ENCODE data around the gene OPCML. TPM values are rescaled to one million over a fixed set of nuclear protein-coding genes. Genes with fewer than 3 reads are reported as not detected.
A peak's percentile ranks its signal among the peaks of the same experiment; 100 is the strongest.

OPCML gene
- total and polyA plus RNA-seq, 2 experiments from 2014 or later, result 1.2 to 4.4 TPM

DNA sequence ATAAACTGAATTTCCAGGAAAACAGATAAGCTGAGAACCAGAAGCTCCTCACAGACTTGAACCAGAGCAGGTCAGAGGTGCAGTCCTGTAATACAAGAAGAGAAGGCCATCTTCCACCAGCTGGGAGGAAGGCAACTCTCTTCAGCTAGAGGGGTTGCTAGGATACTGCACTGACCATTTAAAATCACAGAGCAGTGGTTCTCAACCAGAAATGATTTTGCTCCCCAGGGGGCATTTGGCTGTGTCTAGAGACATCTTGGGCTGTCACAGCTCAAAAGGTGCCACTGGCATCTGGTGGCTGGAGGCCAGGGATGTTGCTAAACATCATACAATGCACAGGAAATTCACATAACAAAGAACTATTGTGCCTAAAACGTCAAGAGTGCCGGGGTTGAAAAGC is 17.2 kb downstream of the OPCML start:
- peaks cover 14% of the 10 kb centered on the region; the same call in 1 of the 2 replicates for H3K9me2 ChIP-seq (ENCODE audit: insufficient read depth)
- H4K20me1 ChIP-seq (replicated peaks; ENCODE audit: insufficient read depth), result peaks cover 5% of the 10 kb centered on the region; the same call in 1 of the 2 replicates
- Mint-ChIP-seq H3K27ac (no peak overlapping the region), H3K4me3 (no peak overlapping the region), H3K4me1 (peaks cover 38% of the 10 kb centered on the region), H3K9me3 (peaks cover 2% of the 10 kb centered on the region; the same call in 1 of the 3 replicates), H3K36me3 (ENCODE audit: low read depth) (peaks cover 4% of the 10 kb centered on the region; the same call in 2 of the 3 replicates), H3K27me3 (ENCODE audit: insufficient read depth, low read depth, poor library complexity) (peaks cover 2% of the 10 kb centered on the region)
- peaks cover 17% of the 10 kb centered on the region for H3K27me3 ChIP-seq (ENCODE audit: insufficient read depth)
- H3K4me1 ChIP-seq (ENCODE audit: insufficient read depth), result peaks cover 41% of the 10 kb centered on the region
- H3K27ac ChIP-seq (ENCODE audit: low read depth), result no peak overlapping the region
- ATAC-seq (no peak), DNase-seq (ENCODE audit: low spot score) (no peak)
- H3K79me2 ChIP-seq (replicated peaks; ENCODE audit: insufficient read depth), result peaks cover 17% of the 10 kb centered on the region
- TF ChIP-seq NANOG (IDR thresholded peaks at IDR 0.05; ENCODE audit: borderline replicate concordance), result no peak
- TF ChIP-seq STAT1 (IDR thresholded peaks at IDR 0.05; ENCODE audit: unreplicated experiment), result no peak
- no peak for TF ChIP-seq CREB1 (CRISPR knock-in tag; IDR thresholded peaks at IDR 0.05; ENCODE audit: low read depth)
- TF ChIP-seq ZNF114 (CRISPR knock-in tag; IDR thresholded peaks at IDR 0.05), result no peak
- TF ChIP-seq EZH2phosphoT487 (IDR thresholded peaks at IDR 0.05; ENCODE audit: unreplicated experiment), result no peak
- TF ChIP-seq EZH2 (IDR thresholded peaks at IDR 0.05; ENCODE audit: low read depth, unreplicated experiment), result no peak
- TF ChIP-seq ZNF331 (CRISPR knock-in tag; IDR thresholded peaks at IDR 0.05; ENCODE audit: low read depth), result no peak
- TF ChIP-seq, protein P1, sequence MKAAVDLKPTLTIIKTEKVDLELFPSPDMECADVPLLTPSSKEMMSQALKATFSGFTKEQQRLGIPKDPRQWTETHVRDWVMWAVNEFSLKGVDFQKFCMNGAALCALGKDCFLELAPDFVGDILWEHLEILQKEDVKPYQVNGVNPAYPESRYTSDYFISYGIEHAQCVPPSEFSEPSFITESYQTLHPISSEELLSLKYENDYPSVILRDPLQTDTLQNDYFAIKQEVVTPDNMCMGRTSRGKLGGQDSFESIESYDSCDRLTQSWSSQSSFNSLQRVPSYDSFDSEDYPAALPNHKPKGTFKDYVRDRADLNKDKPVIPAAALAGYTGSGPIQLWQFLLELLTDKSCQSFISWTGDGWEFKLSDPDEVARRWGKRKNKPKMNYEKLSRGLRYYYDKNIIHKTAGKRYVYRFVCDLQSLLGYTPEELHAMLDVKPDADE (IDR thresholded peaks at IDR 0.05), result no peak
- no peak for TF ChIP-seq JUNB (IDR thresholded peaks at IDR 0.05; ENCODE audit: unreplicated experiment)
- TF ChIP-seq, protein P2, sequence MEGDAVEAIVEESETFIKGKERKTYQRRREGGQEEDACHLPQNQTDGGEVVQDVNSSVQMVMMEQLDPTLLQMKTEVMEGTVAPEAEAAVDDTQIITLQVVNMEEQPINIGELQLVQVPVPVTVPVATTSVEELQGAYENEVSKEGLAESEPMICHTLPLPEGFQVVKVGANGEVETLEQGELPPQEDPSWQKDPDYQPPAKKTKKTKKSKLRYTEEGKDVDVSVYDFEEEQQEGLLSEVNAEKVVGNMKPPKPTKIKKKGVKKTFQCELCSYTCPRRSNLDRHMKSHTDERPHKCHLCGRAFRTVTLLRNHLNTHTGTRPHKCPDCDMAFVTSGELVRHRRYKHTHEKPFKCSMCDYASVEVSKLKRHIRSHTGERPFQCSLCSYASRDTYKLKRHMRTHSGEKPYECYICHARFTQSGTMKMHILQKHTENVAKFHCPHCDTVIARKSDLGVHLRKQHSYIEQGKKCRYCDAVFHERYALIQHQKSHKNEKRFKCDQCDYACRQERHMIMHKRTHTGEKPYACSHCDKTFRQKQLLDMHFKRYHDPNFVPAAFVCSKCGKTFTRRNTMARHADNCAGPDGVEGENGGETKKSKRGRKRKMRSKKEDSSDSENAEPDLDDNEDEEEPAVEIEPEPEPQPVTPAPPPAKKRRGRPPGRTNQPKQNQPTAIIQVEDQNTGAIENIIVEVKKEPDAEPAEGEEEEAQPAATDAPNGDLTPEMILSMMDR (conservative IDR thresholded peaks at IDR 0.05; ENCODE audit: low read depth in 2 of 2), result no peak
- TF ChIP-seq, protein P3, sequence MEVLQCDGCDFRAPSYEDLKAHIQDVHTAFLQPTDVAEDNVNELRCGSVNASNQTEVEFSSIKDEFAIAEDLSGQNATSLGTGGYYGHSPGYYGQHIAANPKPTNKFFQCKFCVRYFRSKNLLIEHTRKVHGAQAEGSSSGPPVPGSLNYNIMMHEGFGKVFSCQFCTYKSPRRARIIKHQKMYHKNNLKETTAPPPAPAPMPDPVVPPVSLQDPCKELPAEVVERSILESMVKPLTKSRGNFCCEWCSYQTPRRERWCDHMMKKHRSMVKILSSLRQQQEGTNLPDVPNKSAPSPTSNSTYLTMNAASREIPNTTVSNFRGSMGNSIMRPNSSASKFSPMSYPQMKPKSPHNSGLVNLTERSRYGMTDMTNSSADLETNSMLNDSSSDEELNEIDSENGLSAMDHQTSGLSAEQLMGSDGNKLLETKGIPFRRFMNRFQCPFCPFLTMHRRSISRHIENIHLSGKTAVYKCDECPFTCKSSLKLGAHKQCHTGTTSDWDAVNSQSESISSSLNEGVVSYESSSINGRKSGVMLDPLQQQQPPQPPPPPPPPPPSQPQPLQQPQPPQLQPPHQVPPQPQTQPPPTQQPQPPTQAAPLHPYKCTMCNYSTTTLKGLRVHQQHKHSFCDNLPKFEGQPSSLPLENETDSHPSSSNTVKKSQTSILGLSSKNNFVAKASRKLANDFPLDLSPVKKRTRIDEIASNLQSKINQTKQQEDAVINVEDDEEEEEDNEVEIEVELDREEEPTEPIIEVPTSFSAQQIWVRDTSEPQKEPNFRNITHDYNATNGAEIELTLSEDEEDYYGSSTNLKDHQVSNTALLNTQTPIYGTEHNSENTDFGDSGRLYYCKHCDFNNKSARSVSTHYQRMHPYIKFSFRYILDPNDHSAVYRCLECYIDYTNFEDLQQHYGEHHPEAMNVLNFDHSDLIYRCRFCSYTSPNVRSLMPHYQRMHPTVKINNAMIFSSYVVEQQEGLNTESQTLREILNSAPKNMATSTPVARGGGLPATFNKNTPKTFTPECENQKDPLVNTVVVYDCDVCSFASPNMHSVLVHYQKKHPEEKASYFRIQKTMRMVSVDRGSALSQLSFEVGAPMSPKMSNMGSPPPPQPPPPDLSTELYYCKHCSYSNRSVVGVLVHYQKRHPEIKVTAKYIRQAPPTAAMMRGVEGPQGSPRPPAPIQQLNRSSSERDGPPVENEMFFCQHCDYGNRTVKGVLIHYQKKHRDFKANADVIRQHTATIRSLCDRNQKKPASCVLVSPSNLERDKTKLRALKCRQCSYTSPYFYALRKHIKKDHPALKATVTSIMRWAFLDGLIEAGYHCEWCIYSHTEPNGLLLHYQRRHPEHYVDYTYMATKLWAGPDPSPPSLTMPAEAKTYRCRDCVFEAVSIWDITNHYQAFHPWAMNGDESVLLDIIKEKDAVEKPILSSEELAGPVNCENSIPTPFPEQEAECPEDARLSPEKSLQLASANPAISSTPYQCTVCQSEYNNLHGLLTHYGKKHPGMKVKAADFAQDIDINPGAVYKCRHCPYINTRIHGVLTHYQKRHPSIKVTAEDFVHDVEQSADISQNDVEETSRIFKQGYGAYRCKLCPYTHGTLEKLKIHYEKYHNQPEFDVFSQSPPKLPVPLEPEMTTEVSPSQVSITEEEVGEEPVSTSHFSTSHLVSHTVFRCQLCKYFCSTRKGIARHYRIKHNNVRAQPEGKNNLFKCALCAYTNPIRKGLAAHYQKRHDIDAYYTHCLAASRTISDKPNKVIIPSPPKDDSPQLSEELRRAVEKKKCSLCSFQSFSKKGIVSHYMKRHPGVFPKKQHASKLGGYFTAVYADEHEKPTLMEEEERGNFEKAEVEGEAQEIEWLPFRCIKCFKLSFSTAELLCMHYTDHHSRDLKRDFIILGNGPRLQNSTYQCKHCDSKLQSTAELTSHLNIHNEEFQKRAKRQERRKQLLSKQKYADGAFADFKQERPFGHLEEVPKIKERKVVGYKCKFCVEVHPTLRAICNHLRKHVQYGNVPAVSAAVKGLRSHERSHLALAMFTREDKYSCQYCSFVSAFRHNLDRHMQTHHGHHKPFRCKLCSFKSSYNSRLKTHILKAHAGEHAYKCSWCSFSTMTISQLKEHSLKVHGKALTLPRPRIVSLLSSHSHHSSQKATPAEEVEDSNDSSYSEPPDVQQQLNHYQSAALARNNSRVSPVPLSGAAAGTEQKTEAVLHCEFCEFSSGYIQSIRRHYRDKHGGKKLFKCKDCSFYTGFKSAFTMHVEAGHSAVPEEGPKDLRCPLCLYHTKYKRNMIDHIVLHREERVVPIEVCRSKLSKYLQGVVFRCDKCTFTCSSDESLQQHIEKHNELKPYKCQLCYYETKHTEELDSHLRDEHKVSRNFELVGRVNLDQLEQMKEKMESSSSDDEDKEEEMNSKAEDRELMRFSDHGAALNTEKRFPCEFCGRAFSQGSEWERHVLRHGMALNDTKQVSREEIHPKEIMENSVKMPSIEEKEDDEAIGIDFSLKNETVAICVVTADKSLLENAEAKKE (CRISPR knock-in tag; IDR thresholded peaks at IDR 0.05), result no peak
- H3K4me3 ChIP-seq, result no peak overlapping the region
- H3K36me3 ChIP-seq (ENCODE audit: insufficient read depth), result no peaks in the 10 kb centered on the region
- H2AFZ ChIP-seq, result no peak overlapping the region
- 0 out of 2 replicates have a peak, but pooled peaks cover 7% of the 10 kb centered on the region for H3F3A ChIP-seq (replicated peaks; ENCODE audit: low read depth)
- peak overlapping the region; percentile 73 for H3K4me2 ChIP-seq

Data from GM23338 (cell line).